ENCODE results near the gene NTRK2. TPM values are rescaled to one million over a fixed set of nuclear protein-coding genes. Genes with fewer than 3 reads are reported as not detected.
A peak's percentile ranks its signal among the peaks of the same experiment; 100 is the strongest.

NTRK2 gene
- total and polyA plus RNA-seq, 12 donors = 0.43 to 5.6 (median 2.1) TPM

- 61 to 77% (median 68%) methylated on average over 5 of the region's 5 CpGs for WGBS, 4 donors
- Histone ChIP-seq H3K27me3 (no peaks in the 10 kb centered on the region), H3K4me1 (replicated peaks in 1 of 2) (no peaks in the 10 kb centered on the region), H3K36me3 (replicated peaks in 1 of 2) (no peaks in the 10 kb centered on the region), H3K4me3 (no peak overlapping the region), H3K27ac (no peak overlapping the region), H3K9me3 (replicated peaks in 1 of 3) (no peaks in the 10 kb centered on the region)
- no peak for TF ChIP-seq POLR2A (IDR thresholded peaks at IDR 0.05)
- no peak for TF ChIP-seq CTCF (IDR thresholded peaks at IDR 0.05)
- intact Hi-C loops (cut with DNase I) = no loop called here
- DNase-seq = no peak
Measured at GRCh38 chr9:84778570-84778969, 109.0 kb downstream of the NTRK2 start.

DNA sequence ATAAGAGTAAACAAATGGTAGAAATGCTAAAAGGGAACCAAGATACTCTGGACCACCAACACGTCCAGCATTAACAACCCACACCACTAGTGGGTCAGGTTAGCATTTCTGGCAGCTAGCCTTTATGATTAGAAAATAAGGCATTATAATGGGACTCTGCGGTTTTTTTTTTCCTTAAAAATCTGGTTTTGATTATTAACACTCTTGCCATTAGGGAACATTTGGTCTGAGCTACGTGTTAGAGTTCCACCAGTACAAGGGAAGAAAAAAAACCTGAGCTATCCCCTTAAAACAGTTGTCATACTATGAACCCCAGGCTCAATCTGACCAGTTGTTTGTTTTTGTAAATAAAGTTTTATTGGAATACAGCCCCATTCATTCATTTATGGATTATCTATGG, 110.4 kb downstream of the NTRK2 start:
- Histone ChIP-seq H3K4me1 (replicated peaks in 1 of 2) (no peaks in the 10 kb centered on the region), H3K27ac (no peak overlapping the region), H3K36me3 (replicated peaks in 1 of 2) (no peaks in the 10 kb centered on the region), H3K4me3 (no peak overlapping the region), H3K9me3 (replicated peaks in 1 of 3) (no peaks in the 10 kb centered on the region), H3K27me3 (no peaks in the 10 kb centered on the region)
- WGBS, 4 donors = 54 to 74% (median 71%) methylated on average over 3 of the region's 3 CpGs
- intact Hi-C loops (cut with DNase I) = no loop called here
- no peak for DNase-seq
- TF ChIP-seq POLR2A (IDR thresholded peaks at IDR 0.05) = no peak
- no peak for TF ChIP-seq CTCF (IDR thresholded peaks at IDR 0.05)

- Histone ChIP-seq H3K4me3 (no peak overlapping the region), H3K27me3 (no peaks in the 10 kb centered on the region), H3K4me1 (replicated peaks in 1 of 2) (no peaks in the 10 kb centered on the region), H3K9me3 (replicated peaks in 1 of 3) (no peaks in the 10 kb centered on the region), H3K27ac (no peak overlapping the region), H3K36me3 (replicated peaks in 1 of 2) (no peaks in the 10 kb centered on the region)
- DNase-seq = no peak
- 74 to 88% (median 84%) methylated on average over 5 of the region's 5 CpGs for WGBS, 4 donors
- intact Hi-C loops (cut with DNase I) = no loop called here
- TF ChIP-seq CTCF (IDR thresholded peaks at IDR 0.05) (no peak), POLR2A (IDR thresholded peaks at IDR 0.05) (no peak)
Measured at GRCh38 chr9:84780385-84780784, 110.9 kb downstream of the NTRK2 start.

DNA sequence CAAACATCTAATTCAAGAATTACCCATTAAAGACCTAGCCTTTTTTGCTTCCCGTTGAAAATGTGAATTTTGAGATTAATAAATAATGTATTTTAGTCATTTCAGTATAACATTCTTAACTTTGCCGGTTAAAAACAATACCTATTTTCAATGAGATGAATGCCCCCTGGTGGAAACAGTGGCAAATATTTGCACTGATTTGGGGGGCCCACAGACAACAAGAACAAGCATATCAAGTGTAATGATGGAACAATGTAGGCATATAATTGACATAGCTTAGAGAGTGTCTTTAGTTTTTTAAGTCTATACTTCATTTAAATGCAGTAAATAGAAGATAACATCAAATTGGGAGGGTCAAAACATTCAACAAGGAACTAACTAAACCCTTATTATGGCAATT, 111.9 kb downstream of the NTRK2 start:
- Histone ChIP-seq H3K27me3 (no peaks in the 10 kb centered on the region), H3K4me3 (no peak overlapping the region), H3K36me3 (replicated peaks in 1 of 2) (no peaks in the 10 kb centered on the region), H3K9me3 (replicated peaks in 1 of 3) (no peaks in the 10 kb centered on the region), H3K27ac (no peak overlapping the region), H3K4me1 (replicated peaks in 1 of 2) (no peaks in the 10 kb centered on the region)
- WGBS, 4 donors = 28 to 37% (median 32%) methylated on average over 2 of the region's 2 CpGs
- intact Hi-C loops (cut with DNase I) = no loop called here
- TF ChIP-seq CTCF (IDR thresholded peaks at IDR 0.05) (peak in 5 of 6 experiments; percentile 15 to 47 (median 44)), POLR2A (IDR thresholded peaks at IDR 0.05) (no peak)
- DNase-seq = peak in 2 of 7 donors; percentile 6 to 34
